ENCODE measurements around the gene VKORC1L1. TPM values are rescaled to one million over a fixed set of nuclear protein-coding genes. Genes with fewer than 3 reads are reported as not detected.

VKORC1L1 gene
- total RNA-seq, 1 donor from 2014 or later = 15.7 TPM

GRCh38 chr7:65902306-65902705, 29.4 kb downstream of the VKORC1L1 start:
- no peak overlapping the region for H3K27ac ChIP-seq (ENCODE audit: low read depth, low read length)
- H3K4me1 ChIP-seq (ENCODE audit: control insufficient read depth in 3 of 3, insufficient read depth in 3 of 3, low read length in 3 of 3) = peaks cover 0 to 2% (median 0%) of the 10 kb centered on the region in 3 donors
- no peak overlapping the region for H3K4me3 ChIP-seq (ENCODE audit: low read length in 3 of 3)
- H3K9ac ChIP-seq (ENCODE audit: low read depth in 1 of 3, low read length in 3 of 3) = no peak overlapping the region
- H3K36me3 ChIP-seq (ENCODE audit: control insufficient read depth in 3 of 3, insufficient read depth in 3 of 3, low read length in 3 of 3) = no peaks in the 10 kb centered on the region
- no peaks in the 10 kb centered on the region for H3K9me3 ChIP-seq (ENCODE audit: control insufficient read depth in 3 of 3, low read length in 3 of 3)
- H3K27me3 ChIP-seq (ENCODE audit: control insufficient read depth in 3 of 3, insufficient read depth in 3 of 3, low read length in 3 of 3) = no peaks in the 10 kb centered on the region

- Histone ChIP-seq H3K4me3 (ENCODE audit: low read length in 3 of 3) (no peak overlapping the region), H3K9ac (ENCODE audit: low read depth in 1 of 3, low read length in 3 of 3) (no peak overlapping the region), H3K27me3 (ENCODE audit: control insufficient read depth in 3 of 3, insufficient read depth in 3 of 3, low read length in 3 of 3) (no peaks in the 10 kb centered on the region), H3K36me3 (ENCODE audit: control insufficient read depth in 3 of 3, insufficient read depth in 3 of 3, low read length in 3 of 3) (no peaks in the 10 kb centered on the region), H3K27ac (ENCODE audit: low read depth, low read length) (no peak overlapping the region), H3K9me3 (ENCODE audit: control insufficient read depth in 3 of 3, low read length in 3 of 3) (no peaks in the 10 kb centered on the region), H3K4me1 (ENCODE audit: control insufficient read depth in 3 of 3, insufficient read depth in 3 of 3, low read length in 3 of 3) (peaks cover 0 to 2% (median 0%) of the 10 kb centered on the region in 3 donors)
Measured at GRCh38 chr7:65907501-65908198, 34.8 kb downstream of the VKORC1L1 start.

GRCh38 chr7:65910237-65910636, 37.4 kb downstream of the VKORC1L1 start:
- no peaks in the 10 kb centered on the region for H3K9me3 ChIP-seq (ENCODE audit: control insufficient read depth in 3 of 3, low read length in 3 of 3)
- peaks cover 0 to 2% (median 0%) of the 10 kb centered on the region in 3 donors for H3K4me1 ChIP-seq (ENCODE audit: control insufficient read depth in 3 of 3, insufficient read depth in 3 of 3, low read length in 3 of 3)
- no peak overlapping the region for H3K9ac ChIP-seq (ENCODE audit: low read depth in 1 of 3, low read length in 3 of 3)
- H3K36me3 ChIP-seq (ENCODE audit: control insufficient read depth in 3 of 3, insufficient read depth in 3 of 3, low read length in 3 of 3) = no peaks in the 10 kb centered on the region
- no peak overlapping the region for H3K4me3 ChIP-seq (ENCODE audit: low read length in 3 of 3)
- H3K27ac ChIP-seq (ENCODE audit: low read depth, low read length) = no peak overlapping the region
- H3K27me3 ChIP-seq (ENCODE audit: control insufficient read depth in 3 of 3, insufficient read depth in 3 of 3, low read length in 3 of 3) = no peaks in the 10 kb centered on the region

GRCh38 chr7:65912237-65912636, 39.4 kb downstream of the VKORC1L1 start:
- H3K27me3 ChIP-seq (ENCODE audit: control insufficient read depth in 3 of 3, insufficient read depth in 3 of 3, low read length in 3 of 3) = no peaks in the 10 kb centered on the region
- H3K27ac ChIP-seq (ENCODE audit: low read depth, low read length) = no peak overlapping the region
- no peaks in the 10 kb centered on the region for H3K9me3 ChIP-seq (ENCODE audit: control insufficient read depth in 3 of 3, low read length in 3 of 3)
- H3K9ac ChIP-seq (ENCODE audit: low read depth in 1 of 3, low read length in 3 of 3) = no peak overlapping the region
- H3K4me1 ChIP-seq (ENCODE audit: control insufficient read depth in 3 of 3, insufficient read depth in 3 of 3, low read length in 3 of 3) = peaks cover 0 to 2% (median 0%) of the 10 kb centered on the region in 3 donors
- no peak overlapping the region for H3K4me3 ChIP-seq (ENCODE audit: low read length in 3 of 3)
- no peaks in the 10 kb centered on the region for H3K36me3 ChIP-seq (ENCODE audit: control insufficient read depth in 3 of 3, insufficient read depth in 3 of 3, low read length in 3 of 3)

- Histone ChIP-seq H3K27ac (ENCODE audit: low read depth, low read length) (no peak overlapping the region), H3K4me1 (ENCODE audit: control insufficient read depth in 3 of 3, insufficient read depth in 3 of 3, low read length in 3 of 3) (no peaks in the 10 kb centered on the region), H3K27me3 (ENCODE audit: control insufficient read depth in 3 of 3, insufficient read depth in 3 of 3, low read length in 3 of 3) (no peaks in the 10 kb centered on the region), H3K9ac (ENCODE audit: low read depth in 1 of 3, low read length in 3 of 3) (no peak overlapping the region), H3K4me3 (ENCODE audit: low read length in 3 of 3) (no peak overlapping the region), H3K9me3 (ENCODE audit: control insufficient read depth in 3 of 3, low read length in 3 of 3) (no peaks in the 10 kb centered on the region), H3K36me3 (ENCODE audit: control insufficient read depth in 3 of 3, insufficient read depth in 3 of 3, low read length in 3 of 3) (no peaks in the 10 kb centered on the region)
Measured at GRCh38 chr7:65915921-65916657, 43.2 kb downstream of the VKORC1L1 start.

- Histone ChIP-seq H3K36me3 (ENCODE audit: control insufficient read depth in 3 of 3, insufficient read depth in 3 of 3, low read length in 3 of 3) (no peaks in the 10 kb centered on the region), H3K27me3 (ENCODE audit: control insufficient read depth in 3 of 3, insufficient read depth in 3 of 3, low read length in 3 of 3) (no peaks in the 10 kb centered on the region), H3K9ac (ENCODE audit: low read depth in 1 of 3, low read length in 3 of 3) (no peak overlapping the region), H3K9me3 (ENCODE audit: control insufficient read depth in 3 of 3, low read length in 3 of 3) (no peaks in the 10 kb centered on the region), H3K4me3 (ENCODE audit: low read length in 3 of 3) (no peak overlapping the region), H3K4me1 (ENCODE audit: control insufficient read depth in 3 of 3, insufficient read depth in 3 of 3, low read length in 3 of 3) (peaks cover 0 to 5% (median 3%) of the 10 kb centered on the region in 3 donors), H3K27ac (ENCODE audit: low read depth, low read length) (no peak overlapping the region)
Measured at GRCh38 chr7:65923316-65923715, 50.4 kb downstream of the VKORC1L1 start.

GRCh38 chr7:65924193-65924592, 51.3 kb downstream of the VKORC1L1 start:
- Histone ChIP-seq H3K27ac (ENCODE audit: low read depth, low read length) (no peak overlapping the region), H3K4me3 (ENCODE audit: low read length in 3 of 3) (no peak overlapping the region), H3K4me1 (ENCODE audit: control insufficient read depth in 3 of 3, insufficient read depth in 3 of 3, low read length in 3 of 3) (peaks cover 0 to 5% (median 3%) of the 10 kb centered on the region in 3 donors), H3K27me3 (ENCODE audit: control insufficient read depth in 3 of 3, insufficient read depth in 3 of 3, low read length in 3 of 3) (no peaks in the 10 kb centered on the region), H3K36me3 (ENCODE audit: control insufficient read depth in 3 of 3, insufficient read depth in 3 of 3, low read length in 3 of 3) (no peaks in the 10 kb centered on the region), H3K9me3 (ENCODE audit: control insufficient read depth in 3 of 3, low read length in 3 of 3) (no peaks in the 10 kb centered on the region), H3K9ac (ENCODE audit: low read depth in 1 of 3, low read length in 3 of 3) (no peak overlapping the region)

- Histone ChIP-seq H3K9ac (ENCODE audit: low read depth in 1 of 3, low read length in 3 of 3) (no peak overlapping the region), H3K4me3 (ENCODE audit: low read length in 3 of 3) (no peak overlapping the region), H3K9me3 (ENCODE audit: control insufficient read depth in 3 of 3, low read length in 3 of 3) (no peaks in the 10 kb centered on the region), H3K27ac (ENCODE audit: low read depth, low read length) (no peak overlapping the region), H3K4me1 (ENCODE audit: control insufficient read depth in 3 of 3, insufficient read depth in 3 of 3, low read length in 3 of 3) (peaks cover 0 to 5% (median 3%) of the 10 kb centered on the region in 3 donors), H3K36me3 (ENCODE audit: control insufficient read depth in 3 of 3, insufficient read depth in 3 of 3, low read length in 3 of 3) (no peaks in the 10 kb centered on the region), H3K27me3 (ENCODE audit: control insufficient read depth in 3 of 3, insufficient read depth in 3 of 3, low read length in 3 of 3) (no peaks in the 10 kb centered on the region)
Measured at GRCh38 chr7:65925040-65925439, 52.2 kb downstream of the VKORC1L1 start.

GRCh38 chr7:65926588-65926987, 53.7 kb downstream of the VKORC1L1 start:
- no peaks in the 10 kb centered on the region for H3K36me3 ChIP-seq (ENCODE audit: control insufficient read depth in 3 of 3, insufficient read depth in 3 of 3, low read length in 3 of 3)
- no peak overlapping the region for H3K27ac ChIP-seq (ENCODE audit: low read depth, low read length)
- H3K4me3 ChIP-seq (ENCODE audit: low read length in 3 of 3) = no peak overlapping the region
- no peak overlapping the region for H3K9ac ChIP-seq (ENCODE audit: low read depth in 1 of 3, low read length in 3 of 3)
- H3K27me3 ChIP-seq (ENCODE audit: control insufficient read depth in 3 of 3, insufficient read depth in 3 of 3, low read length in 3 of 3) = no peaks in the 10 kb centered on the region
- peaks cover 0 to 5% (median 3%) of the 10 kb centered on the region in 3 donors for H3K4me1 ChIP-seq (ENCODE audit: control insufficient read depth in 3 of 3, insufficient read depth in 3 of 3, low read length in 3 of 3)
- H3K9me3 ChIP-seq (ENCODE audit: control insufficient read depth in 3 of 3, low read length in 3 of 3) = no peaks in the 10 kb centered on the region

Measured in skeletal muscle tissue (tissue), 4 donors.